Measurements from ENCODE around the gene SPOCK1.

- TF ChIP-seq CTCF (IDR thresholded peaks at IDR 0.05; ENCODE audit: borderline replicate concordance, extremely low read depth, low read length, poor library complexity, severe bottlenecking) (no peak), EZH2 (IDR thresholded peaks at IDR 0.05; ENCODE audit: borderline replicate concordance, low read depth, low read length, severe bottlenecking) (no peak)
Measured at GRCh38 chr5:137282216-137282615, 216.9 kb downstream of the SPOCK1 start.
